Measurements from ENCODE around the gene TCEA2.
A peak's percentile ranks its signal among the peaks of the same experiment; 100 is the strongest.

The TCEA2 gene

DNA sequence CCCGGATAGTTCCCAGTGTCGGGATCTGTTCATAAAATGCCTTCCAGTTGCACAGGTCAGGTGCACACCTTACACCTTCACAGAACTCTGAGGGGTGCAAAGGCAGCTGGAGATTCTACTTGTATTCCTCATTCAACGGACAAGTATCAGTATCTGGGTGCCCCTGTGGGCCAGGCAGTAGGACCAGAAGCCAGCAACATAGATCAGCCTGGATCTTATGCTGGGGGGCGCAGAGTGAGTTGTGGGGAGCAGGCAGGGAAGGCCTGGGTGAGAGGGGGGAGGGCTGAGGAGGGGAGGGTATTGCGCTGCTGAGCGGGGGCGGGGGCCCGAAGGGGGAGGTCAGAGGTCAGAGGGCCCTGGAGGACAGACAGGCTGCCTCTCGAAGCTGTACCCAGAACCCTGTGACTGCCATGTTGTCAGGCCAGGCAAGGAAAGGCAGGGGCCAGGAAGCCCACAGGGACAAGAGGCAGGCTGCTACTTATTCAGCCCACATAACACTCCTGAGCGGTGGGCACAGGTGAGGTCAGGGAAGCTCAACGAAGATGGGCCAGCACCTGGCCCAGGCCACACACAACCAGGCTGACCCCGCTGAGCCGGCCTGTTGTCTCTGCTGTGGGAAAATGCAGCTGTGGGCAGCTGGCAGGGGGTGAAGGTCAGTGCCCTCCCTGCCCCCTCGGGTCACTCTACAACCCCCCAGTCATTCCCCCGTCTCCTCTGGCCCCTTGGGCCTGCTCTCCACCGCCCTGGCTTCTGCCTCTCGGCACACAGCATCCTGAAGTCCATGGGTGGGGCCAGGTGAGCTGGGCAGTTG is 18.0 kb downstream of the TCEA2 start:
- Histone ChIP-seq H3K9me2 (replicated peaks; ENCODE audit: insufficient read depth, low read length) (no peaks in the 10 kb centered on the region), H2AFZ (ENCODE audit: low read length) (no peak overlapping the region), H3F3A (ENCODE audit: insufficient read depth, low read length) (peaks cover 26% of the 10 kb centered on the region), H3K9ac (ENCODE audit: low read length) (no peak overlapping the region), H3K27ac (ENCODE audit: low read length) (no peak overlapping the region), H3K36me3 (replicated peaks; ENCODE audit: insufficient read depth, low read length) (no peaks in the 10 kb centered on the region), H3K79me2 (ENCODE audit: low read length) (no peaks in the 10 kb centered on the region), H3K4me2 (ENCODE audit: low read depth, low read length) (no peak overlapping the region), H4K20me1 (ENCODE audit: insufficient read depth, low read length) (no peaks in the 10 kb centered on the region), H3K9me3 (replicated peaks; ENCODE audit: insufficient read depth, low read length) (no peaks in the 10 kb centered on the region), H3K27me3 (replicated peaks; ENCODE audit: insufficient read depth, low read length) (peaks cover 52% of the 10 kb centered on the region), H3K4me3 (ENCODE audit: low read length) (no peak overlapping the region), H3K4me1 (ENCODE audit: low read length) (peaks cover 17% of the 10 kb centered on the region)
- TF ChIP-seq EZH2phosphoT487 (IDR thresholded peaks at IDR 0.05; ENCODE audit: low read length): no peak
- TF ChIP-seq EZH2 (optimal IDR thresholded peaks at IDR 0.05; ENCODE audit: low read depth, low read length): no peak
- DNase-seq: peak; percentile 2

DNA sequence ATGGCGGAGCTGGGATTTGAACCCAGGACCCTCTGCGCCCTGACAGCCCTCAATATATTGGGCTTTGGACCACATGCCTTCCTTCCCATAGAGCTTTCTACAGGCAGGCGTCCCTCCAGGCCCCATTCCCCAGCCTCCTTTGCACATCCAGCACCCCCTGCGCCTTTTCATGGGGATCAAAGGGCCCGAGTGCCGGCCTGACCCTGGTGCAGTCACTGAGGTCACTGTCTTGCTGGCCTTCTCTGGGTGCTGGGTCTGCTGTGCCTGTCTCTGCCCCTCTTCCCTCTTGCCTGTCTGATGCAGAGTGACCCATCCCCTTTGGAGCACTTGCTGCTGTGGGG is 18.6 kb downstream of the TCEA2 start:
- H3K9me3 ChIP-seq (replicated peaks; ENCODE audit: insufficient read depth, low read length): no peaks in the 10 kb centered on the region
- no peak overlapping the region for H3K9ac ChIP-seq (ENCODE audit: low read length)
- H3F3A ChIP-seq (ENCODE audit: insufficient read depth, low read length): peaks cover 26% of the 10 kb centered on the region
- no peaks in the 10 kb centered on the region for H3K79me2 ChIP-seq (ENCODE audit: low read length)
- H3K9me2 ChIP-seq (replicated peaks; ENCODE audit: insufficient read depth, low read length): no peaks in the 10 kb centered on the region
- no peak overlapping the region for H3K4me3 ChIP-seq (ENCODE audit: low read length)
- H3K36me3 ChIP-seq (replicated peaks; ENCODE audit: insufficient read depth, low read length): no peaks in the 10 kb centered on the region
- DNase-seq: no peak
- TF ChIP-seq EZH2phosphoT487 (IDR thresholded peaks at IDR 0.05; ENCODE audit: low read length) (no peak), EZH2 (optimal IDR thresholded peaks at IDR 0.05; ENCODE audit: low read depth, low read length) (no peak)
- TF ChIP-seq, protein P1, sequence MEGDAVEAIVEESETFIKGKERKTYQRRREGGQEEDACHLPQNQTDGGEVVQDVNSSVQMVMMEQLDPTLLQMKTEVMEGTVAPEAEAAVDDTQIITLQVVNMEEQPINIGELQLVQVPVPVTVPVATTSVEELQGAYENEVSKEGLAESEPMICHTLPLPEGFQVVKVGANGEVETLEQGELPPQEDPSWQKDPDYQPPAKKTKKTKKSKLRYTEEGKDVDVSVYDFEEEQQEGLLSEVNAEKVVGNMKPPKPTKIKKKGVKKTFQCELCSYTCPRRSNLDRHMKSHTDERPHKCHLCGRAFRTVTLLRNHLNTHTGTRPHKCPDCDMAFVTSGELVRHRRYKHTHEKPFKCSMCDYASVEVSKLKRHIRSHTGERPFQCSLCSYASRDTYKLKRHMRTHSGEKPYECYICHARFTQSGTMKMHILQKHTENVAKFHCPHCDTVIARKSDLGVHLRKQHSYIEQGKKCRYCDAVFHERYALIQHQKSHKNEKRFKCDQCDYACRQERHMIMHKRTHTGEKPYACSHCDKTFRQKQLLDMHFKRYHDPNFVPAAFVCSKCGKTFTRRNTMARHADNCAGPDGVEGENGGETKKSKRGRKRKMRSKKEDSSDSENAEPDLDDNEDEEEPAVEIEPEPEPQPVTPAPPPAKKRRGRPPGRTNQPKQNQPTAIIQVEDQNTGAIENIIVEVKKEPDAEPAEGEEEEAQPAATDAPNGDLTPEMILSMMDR (IDR thresholded peaks at IDR 0.05; ENCODE audit: low read length): no peak
- no peak overlapping the region for H2AFZ ChIP-seq (ENCODE audit: low read length)
- no peak overlapping the region for H3K27ac ChIP-seq (ENCODE audit: low read length)
- H4K20me1 ChIP-seq (ENCODE audit: insufficient read depth, low read length): no peaks in the 10 kb centered on the region
- peaks cover 58% of the 10 kb centered on the region for H3K27me3 ChIP-seq (replicated peaks; ENCODE audit: insufficient read depth, low read length)
- peaks cover 17% of the 10 kb centered on the region for H3K4me1 ChIP-seq (ENCODE audit: low read length)
- no peak overlapping the region for H3K4me2 ChIP-seq (ENCODE audit: low read depth, low read length)

DNA sequence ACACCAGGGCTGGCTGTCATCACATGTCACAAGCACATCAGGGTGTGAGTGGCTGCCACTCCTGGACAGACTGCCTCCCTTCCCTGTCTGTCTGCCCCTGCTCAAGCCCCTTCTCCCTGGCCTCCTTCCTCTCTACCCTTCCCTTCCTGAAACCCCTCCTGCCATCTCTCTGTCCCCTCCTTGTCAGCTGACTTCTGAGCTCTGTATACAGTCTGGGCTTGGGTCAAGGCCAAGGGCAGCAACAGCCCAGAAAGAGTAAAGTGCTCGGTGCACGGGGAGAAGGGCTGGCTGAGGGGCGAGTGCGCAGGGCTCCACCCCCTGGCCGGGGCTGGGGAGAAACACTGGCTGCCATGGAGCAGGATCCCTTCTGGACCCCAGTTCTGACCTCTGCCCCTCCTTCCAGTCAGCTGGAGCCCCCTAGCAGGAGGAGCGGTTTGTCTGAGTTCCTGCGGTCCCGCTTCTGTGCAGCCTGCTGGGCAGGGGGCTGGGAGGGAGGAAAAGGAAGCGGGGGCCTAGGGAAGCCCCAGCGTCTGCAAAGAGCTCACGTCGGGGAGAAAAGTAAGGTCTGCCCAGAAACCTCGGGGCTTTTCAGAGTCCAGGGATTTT is 19.2 kb downstream of the TCEA2 start:
- H2AFZ ChIP-seq (ENCODE audit: low read length): no peak overlapping the region
- no peaks in the 10 kb centered on the region for H4K20me1 ChIP-seq (ENCODE audit: insufficient read depth, low read length)
- no peak overlapping the region for H3K4me3 ChIP-seq (ENCODE audit: low read length)
- peaks cover 61% of the 10 kb centered on the region for H3K27me3 ChIP-seq (replicated peaks; ENCODE audit: insufficient read depth, low read length)
- DNase-seq: no peak
- no peak for TF ChIP-seq EZH2phosphoT487 (IDR thresholded peaks at IDR 0.05; ENCODE audit: low read length)
- TF ChIP-seq, protein P1 (IDR thresholded peaks at IDR 0.05; ENCODE audit: low read length): no peak
- no peak for TF ChIP-seq EZH2 (optimal IDR thresholded peaks at IDR 0.05; ENCODE audit: low read depth, low read length)
- peaks cover 17% of the 10 kb centered on the region for H3K4me1 ChIP-seq (ENCODE audit: low read length)
- H3K9me2 ChIP-seq (replicated peaks; ENCODE audit: insufficient read depth, low read length): no peaks in the 10 kb centered on the region
- no peak overlapping the region for H3K4me2 ChIP-seq (ENCODE audit: low read depth, low read length)
- no peak overlapping the region for H3K27ac ChIP-seq (ENCODE audit: low read length)
- H3K79me2 ChIP-seq (ENCODE audit: low read length): no peaks in the 10 kb centered on the region
- no peaks in the 10 kb centered on the region for H3K36me3 ChIP-seq (replicated peaks; ENCODE audit: insufficient read depth, low read length)
- peaks cover 26% of the 10 kb centered on the region for H3F3A ChIP-seq (ENCODE audit: insufficient read depth, low read length)
- no peaks in the 10 kb centered on the region for H3K9me3 ChIP-seq (replicated peaks; ENCODE audit: insufficient read depth, low read length)
- H3K9ac ChIP-seq (ENCODE audit: low read length): no peak overlapping the region

Data from MM.1S (cell line).